Right ventricle myocardium inferior (tissue), 1 donor: ENCODE results near the gene CSNK1D. TPM values are rescaled to one million over a fixed set of nuclear protein-coding genes. Genes with fewer than 3 reads are reported as not detected.
A peak's percentile ranks its signal among the peaks of the same experiment; 100 is the strongest.

Experiments
- ATAC-seq: fragments of 200-7000 bp; cut with Tn5 transposase; one replicate; pipeline ENCODE4 v1.9.1; 2020; ENCODE audit warnings: mild to moderate bottlenecking, moderate library complexity
- DNase-seq: peaks from one replicate; pipeline ENCODE4 v3.0.0; 2021; ENCODE audit errors: missing footprints
- intact Hi-C: fragments of 100-400 bp; cut with DNase I; formaldehyde crosslinking; loops from one replicate; pipeline ENCODE4 v1.11.0; 2022
- total RNA-seq: library from RNA; stranded (reverse); fragmentation: NEBNext Ultra II Directional; extraction: Animal tissue kit (Norgen Biotek cat#: 25700); gene quantifications from one replicate; pipeline ENCODE4 v1.2.1, GENCODE V29; 2021
- donor health status: DM: no; HTN: yes; CAD: no; lungs with severe emphysema.

The CSNK1D gene
- total RNA-seq, 1 donor from 2014 or later: 62.6 TPM

DNA sequence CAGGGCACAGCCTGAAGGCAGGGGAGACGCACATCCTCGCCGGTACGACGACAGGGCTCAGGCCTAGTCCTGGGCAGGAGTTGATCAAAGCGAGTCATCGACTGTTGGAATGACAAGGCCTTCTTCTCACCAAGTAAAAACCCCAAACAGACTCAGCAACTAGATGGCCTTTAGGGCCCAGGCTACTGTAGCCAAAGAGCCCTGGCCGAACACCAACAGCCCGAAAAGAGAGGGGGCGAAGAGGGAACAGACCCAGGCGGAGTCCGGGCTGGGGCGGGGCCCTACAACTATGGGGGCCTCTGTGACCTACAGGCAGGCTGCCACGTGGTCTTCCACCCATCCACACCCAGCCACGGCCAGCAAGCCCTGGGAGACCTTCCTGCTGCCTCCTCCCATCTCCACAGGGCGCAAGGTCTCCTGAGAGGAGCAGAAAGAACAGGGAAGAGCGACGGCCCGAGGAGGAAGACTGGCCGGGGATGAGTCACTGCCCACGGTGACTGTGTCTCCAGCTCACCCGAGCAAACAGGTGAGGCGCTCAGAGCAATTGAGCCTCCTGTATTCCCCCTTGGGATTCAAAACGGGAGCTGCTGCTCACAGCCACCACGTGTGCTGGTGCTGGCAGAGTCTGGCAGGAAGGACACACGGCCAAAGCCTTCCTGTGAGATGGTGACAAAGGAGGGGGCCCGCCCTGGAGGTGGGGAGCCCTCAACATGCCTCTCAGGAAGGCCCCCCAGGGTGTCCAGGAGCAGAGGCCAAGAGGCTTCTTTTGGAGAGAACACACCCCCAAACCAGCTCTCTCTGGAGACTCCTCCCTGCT, 26.9 kb downstream of the CSNK1D start:
- intact Hi-C loops: no loop called here
- DNase-seq: peak; percentile 62
- ATAC-seq: peak; percentile 24

DNA sequence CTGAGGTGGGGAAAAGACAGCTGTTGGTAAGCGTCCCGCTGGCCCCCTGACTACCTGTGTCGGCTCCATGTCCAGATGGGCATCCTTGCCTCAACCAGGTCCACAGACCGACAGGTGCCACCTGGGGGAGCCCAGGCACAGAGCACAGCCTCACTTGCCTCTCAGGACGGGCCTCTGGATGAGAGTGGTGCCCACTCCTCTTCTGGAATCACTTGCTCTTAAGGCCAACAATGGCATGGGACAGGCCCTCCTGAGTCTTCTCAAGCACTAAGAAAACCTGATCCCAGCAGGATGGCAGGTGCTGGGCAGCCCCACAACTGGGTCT, 27.5 kb downstream of the CSNK1D start:
- ATAC-seq (no peak), DNase-seq (peak; percentile 57)
- intact Hi-C loops: no loop called here

DNA sequence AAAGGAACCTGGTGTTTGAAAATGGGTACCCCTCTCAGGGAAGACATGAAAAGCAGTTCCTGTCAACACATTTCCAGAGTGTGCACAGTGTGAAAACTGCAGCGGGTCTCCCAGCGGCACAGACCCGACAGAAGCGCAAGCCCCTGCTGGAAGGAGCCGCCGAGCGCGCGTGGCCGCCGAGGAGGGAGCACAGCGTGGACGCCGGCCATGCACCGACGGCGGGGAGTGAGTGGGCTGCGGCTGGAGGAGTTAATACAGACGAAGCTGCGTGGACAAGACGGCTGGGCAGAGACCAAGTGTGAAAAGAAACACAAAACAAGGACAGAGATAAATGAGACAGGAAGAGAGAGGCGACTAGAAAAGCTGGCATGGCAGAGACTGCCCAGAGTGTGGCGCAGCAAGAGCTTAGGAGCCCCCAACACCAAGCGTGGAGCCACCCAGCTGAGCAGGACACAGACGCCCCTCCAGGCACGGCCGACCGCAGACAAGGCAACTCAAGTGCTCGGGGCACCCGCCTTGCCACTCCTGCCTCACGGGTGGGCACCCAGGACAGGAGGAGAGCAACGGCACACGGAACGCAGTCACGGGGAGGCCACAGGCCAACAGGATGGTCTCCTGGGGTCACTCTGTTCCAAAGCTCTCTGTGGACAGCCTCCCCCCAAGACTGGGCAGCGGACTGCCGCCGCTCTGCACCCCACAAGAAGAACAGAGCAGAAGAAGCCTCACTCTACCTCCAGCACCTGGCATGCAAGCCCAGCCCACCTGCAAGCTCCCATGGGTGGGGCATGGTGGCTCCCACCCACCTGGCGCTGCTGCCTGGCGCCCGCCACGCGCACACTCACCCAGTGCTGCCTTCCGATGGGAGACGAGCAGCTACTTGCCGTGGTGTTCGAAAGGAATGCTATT, 28.1 kb downstream of the CSNK1D start:
- no peak for ATAC-seq
- DNase-seq: peak; percentile 62
- intact Hi-C loops: no loop called here

DNA sequence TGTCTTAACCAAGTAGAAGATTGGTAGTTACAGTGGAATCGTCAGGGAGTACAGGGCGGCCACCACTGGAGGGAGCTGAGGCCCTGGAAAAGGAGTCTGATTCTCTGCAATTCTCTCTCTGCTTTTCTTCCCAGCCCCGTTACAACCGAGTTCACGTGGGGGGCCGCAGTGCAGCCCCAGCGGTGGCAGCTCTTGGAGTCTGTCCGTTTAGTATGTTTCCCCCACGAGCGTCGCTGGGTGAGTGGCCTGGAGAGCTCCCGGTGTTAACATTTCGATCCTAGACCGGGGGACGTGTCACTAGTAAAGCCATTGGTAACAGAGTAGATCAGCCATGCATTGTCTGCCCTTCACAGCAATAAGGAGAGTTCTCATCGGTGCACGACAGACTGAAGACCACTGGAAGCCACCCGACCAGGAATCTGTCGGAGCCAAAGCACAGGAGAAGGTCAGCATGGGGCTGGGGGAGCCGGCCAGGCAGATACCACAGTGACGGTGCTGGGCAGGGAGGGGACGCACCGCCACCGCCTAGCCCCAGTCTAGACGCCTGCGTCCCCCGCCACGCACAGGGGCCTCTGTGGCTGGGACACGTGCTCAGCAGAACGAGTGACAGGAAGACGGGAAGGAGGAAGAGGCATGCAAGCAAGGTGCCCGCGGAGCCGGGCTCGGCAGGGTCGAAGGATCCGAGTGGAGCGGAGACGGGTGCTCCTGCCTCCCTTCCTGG, 28.9 kb downstream of the CSNK1D start:
- ATAC-seq: no peak
- intact Hi-C loops: no loop called here
- peak; percentile 66 for DNase-seq

DNA sequence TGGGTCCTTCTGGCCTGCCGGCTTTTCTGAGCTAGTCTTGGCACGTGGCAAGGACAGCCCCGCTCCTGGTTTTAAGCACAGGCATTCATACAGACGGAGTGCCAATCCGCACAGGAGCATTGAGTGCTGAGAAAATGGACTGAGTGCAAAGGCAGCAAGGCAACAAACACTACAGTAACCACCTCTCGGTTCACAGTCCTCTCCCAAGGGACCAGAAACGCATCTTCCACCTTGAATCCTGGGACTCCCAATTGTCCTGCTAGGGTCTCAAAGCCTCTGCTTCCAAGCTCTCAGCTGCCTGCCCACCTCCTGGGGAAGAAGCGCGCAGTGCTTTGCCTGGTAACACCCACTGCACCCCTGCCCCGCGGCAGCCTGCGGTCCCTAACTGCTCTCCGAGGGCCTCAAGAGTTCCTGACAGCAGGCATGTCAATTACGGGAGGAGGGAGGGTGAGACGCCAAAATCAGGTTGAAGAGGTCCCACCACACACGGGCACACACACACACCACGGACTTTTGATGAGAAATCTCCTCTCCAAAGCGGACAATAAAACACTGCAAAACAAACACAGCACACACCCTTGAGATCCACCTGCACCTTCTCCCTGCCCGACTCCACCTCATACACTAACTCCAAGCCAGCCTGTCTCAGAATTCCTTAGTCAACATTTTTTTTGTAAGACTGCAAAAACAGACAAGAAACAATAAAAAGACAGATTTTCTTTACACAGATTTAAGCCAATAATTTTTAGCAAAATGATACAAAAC, 29.7 kb downstream of the CSNK1D start:
- intact Hi-C loops: loop anchor here (2.0 kb wide), 1 partner anchor 49 kb away; no protein-coding TSS in a partner anchor
- ATAC-seq: no peak
- peak; percentile 56 for DNase-seq

DNA sequence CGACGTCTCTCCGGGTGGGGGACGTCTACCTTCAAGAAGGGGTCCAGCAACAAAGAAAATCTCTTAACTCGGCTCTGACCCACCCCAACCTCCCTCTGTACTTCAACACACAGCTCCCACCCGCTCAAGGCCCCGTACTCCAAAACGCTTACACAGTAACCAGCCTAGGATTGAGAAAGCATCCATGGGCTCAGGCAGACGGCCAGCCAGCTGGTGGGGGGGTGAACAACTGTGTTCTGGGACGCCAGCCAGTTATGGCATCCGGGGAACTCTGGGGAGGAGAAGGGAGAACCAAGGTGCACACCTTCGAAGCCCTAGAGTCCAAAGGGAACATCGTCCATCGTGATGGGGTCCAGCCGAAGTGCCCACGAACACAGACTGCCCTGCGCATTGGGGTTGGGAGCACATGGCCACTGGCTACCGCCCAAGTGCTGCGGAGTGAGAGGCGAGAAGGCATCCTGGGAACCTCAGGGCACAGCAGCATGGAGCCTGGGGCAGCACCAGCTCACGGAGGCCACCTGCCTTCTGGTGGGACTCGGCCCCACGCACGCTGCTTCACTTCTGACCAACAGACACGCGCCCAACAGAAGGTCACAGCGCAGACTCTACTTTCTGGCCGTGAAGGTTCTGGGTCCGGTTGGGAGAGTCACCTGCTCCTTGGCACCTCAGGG, 30.4 kb downstream of the CSNK1D start:
- intact Hi-C loops: loop anchor here (2.0 kb wide), 1 partner anchor 50 kb away; no protein-coding TSS in a partner anchor
- DNase-seq (peak; percentile 85), ATAC-seq (peak; percentile 44)

DNA sequence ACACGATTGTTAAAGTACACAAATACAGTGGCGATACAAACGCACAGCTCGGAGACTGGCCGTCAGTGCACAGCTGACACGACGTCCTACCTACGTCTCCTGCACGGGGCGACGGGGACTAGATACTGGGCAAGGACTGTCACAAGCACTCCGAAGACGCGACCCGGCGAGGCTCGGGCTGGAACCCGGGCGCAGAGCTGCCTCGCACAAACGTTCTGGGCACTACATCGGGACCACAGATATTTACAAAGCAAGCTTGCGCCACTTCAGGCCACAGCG, 30.9 kb downstream of the CSNK1D start:
- no peak for ATAC-seq
- peak; percentile 43 for DNase-seq
- intact Hi-C loops: loop anchor here (2.0 kb wide), 1 partner anchor 50 kb away; no protein-coding TSS in a partner anchor

DNA sequence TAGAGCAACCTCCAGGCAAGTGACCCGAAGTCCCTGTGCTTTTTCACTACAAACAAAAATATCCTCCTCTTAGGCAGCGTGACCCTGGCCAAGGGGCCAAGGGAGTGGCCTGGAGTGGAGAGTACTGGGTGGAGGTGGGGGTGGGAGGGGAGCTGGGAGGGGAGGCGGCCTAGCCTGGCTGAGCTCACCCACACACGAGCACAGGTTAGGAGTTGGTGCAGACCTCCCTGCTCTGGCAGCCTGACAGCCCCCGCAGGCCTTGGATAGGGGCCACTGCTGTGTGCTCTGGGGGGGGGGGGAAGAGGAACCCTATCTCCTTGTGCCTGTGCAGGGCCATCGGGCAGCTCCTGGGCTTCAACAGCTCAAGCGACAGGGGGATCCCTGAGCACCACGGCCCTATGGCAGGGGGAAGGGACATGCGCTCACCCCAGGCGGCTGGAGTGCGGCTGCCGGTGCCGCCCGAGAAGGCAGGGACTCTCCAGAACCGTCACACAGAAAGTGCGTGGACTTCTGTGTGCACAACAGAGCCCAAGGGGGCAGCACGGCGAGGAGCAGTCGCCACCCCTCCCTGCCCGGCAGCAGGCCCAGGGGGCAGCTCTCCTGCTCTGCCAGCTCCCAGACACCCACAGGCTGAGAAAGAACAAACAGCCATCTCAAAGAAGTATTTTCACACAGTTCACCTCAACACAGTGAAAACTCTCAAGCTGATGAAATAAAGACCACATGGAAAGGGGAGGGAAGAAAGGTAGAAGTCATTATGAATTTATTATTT, 31.4 kb downstream of the CSNK1D start:
- intact Hi-C loops: loop anchor here (2.0 kb wide), 1 partner anchor 51 kb away; no protein-coding TSS in a partner anchor

DNA sequence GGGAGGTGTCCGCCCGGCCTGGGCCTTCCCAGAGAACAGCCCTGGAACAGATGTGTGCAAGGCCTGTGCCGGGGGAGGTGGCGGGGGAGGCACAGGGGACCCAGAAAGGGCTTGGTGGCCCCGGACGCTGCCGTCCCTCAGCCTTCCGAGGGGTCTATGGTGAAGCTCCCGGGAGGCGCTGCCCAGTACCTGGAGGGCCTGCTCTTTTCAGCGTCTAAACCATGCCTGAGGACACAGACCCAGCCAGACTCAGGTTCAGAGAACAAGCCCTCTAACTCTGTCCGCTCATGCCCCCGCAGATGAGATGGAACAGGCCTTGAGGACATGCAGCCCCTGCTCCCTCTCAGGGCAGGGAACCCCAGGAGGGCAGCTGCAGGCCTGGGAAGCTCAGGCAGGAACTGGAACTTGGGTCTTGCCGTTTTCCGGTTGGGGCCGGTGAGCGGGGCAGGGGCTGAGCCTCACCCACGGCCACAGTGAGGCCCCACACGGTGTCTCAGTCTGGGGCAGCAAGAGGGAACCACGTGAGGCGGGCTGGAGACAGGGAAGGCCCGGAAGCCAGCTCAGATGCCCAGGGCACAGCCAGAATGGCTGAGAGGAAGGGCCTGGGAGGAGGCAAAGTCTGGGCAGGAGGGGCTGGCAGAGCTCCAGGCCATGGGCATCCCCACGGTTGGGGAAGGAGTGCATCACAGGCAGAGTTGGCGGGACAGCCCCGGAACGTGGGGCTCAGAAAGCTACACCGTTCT, 32.1 kb downstream of the CSNK1D start:
- intact Hi-C loops: no loop called here
- ATAC-seq (peak; percentile 40), DNase-seq (peak; percentile 92)

More for the DNA sequence above, 31.4 kb downstream of the CSNK1D start:
- peak; percentile 74 for DNase-seq
- peak; percentile 42 for ATAC-seq

DNA sequence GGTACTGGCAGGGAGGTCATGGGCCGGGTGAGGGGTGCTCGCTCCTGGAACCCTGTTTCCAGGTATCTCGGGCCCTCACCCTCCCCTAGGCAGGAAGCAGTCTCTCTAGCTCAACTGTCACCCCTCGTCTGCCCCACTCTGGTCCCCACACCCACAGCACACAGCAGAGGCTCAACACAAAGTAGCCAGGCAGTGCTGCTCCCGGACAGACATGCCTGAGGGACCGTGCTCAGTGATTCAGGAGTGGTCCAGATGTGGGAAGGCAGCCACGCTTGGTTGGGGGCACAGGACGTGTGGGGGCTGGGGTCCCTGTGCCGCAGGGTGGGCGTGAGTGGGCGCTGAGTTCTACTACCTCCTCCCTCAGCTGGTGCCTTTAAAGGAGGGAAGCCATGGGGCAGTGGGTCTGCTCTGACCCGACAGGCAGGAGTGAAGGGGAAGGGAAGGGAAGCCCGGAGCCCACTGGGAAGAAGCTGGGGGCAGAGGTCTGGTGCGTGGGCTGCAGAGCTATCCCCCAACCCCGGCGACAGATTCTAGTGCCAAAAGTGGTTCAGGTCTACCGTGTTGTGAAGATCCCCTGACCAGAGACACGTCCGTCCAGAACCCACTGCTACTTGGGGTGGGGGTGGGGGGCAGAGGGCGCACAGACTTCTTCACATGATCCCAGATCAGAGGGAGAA, 32.9 kb downstream of the CSNK1D start:
- DNase-seq: peak; percentile 59
- intact Hi-C loops: no loop called here
- ATAC-seq: no peak

DNA sequence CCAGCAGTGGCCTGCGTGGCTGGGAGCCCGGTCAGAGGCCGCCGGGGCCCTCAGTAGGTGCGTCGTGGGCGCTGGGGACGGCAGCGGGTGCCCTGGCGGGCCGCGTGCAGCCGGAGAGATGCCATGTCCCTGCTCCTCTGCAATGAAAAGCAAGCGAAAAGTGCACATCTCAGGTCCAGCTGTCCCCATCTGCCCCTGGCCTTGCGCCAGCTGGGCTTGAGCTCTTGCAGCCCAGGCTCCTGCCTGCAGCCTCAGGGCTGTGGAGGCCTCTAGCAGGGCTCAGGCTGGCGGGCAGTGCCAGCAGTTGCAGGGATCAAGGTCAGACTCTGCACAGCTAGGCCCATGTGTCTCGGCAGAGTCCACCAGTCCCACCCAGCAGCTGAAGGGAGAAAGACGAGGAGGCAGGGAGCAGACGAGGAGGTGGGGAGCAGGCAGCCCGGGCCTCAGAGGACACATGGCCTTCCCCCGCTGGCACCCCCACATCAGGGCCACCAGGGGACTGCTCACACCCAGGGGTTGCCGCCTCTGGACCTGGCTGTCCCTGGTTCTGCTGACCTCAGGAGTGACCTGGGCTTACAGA, 33.5 kb downstream of the CSNK1D start:
- ATAC-seq (no peak), DNase-seq (peak; percentile 66)
- intact Hi-C loops: no loop called here

DNA sequence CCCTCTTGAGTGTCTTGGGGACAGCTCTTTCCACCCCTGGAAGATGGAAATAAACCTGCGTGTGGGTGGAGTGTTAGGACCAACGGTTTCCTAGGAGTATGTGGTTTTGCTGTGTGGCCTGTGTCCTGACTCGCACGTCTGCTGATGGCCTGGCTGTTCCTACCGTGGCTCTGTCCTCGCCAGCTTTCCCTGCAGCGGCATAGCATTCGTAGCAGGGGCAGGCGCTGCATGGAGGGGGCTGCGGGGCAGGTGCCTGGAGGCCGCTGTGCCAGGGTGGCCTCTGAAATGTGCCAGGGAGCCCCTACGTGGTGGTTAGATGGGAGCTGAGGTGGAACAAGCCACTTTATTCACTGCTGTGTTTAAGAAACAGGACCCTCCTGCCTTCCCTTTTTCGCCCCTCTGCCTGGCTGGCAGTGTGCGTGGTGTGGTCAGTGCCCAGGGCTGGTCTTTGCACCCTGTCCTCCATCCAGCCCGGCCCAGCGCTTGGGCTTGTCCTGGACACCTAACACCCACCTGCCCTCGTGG, 34.0 kb downstream of the CSNK1D start:
- ATAC-seq (no peak), DNase-seq (peak; percentile 69)
- intact Hi-C loops: no loop called here

DNA sequence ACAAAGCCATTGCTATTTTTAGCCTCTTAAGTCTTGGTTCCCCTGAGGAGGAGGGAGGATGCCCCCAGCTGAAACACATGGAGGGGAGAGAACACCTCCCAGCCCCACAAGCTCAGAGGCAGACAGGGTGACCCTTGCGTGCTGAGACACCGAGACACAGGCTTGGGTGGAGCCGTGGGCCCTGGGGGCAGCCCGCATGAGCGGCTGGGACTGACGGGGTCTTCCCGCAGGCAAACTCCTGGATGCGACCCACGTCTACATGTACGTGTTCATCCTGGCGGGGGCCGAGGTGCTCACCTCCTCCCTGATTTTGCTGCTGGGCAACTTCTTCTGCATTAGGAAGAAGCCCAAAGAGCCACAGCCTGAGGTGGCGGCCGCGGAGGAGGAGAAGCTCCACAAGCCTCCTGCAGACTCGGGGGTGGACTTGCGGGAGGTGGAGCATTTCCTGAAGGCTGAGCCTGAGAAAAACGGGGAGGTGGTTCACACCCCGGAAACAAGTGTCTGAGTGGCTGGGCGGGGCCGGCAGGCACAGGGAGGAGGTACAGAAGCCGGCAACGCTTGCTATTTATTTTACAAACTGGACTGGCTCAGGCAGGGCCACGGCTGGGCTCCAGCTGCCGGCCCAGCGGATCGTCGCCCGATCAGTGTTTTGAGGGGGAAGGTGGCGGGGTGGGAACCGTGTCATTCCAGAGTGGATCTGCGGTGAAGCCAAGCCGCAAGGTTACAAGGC, 34.9 kb downstream of the CSNK1D start:
- DNase-seq: peak; percentile 89
- intact Hi-C loops: no loop called here
- peak; percentile 32 for ATAC-seq

DNA sequence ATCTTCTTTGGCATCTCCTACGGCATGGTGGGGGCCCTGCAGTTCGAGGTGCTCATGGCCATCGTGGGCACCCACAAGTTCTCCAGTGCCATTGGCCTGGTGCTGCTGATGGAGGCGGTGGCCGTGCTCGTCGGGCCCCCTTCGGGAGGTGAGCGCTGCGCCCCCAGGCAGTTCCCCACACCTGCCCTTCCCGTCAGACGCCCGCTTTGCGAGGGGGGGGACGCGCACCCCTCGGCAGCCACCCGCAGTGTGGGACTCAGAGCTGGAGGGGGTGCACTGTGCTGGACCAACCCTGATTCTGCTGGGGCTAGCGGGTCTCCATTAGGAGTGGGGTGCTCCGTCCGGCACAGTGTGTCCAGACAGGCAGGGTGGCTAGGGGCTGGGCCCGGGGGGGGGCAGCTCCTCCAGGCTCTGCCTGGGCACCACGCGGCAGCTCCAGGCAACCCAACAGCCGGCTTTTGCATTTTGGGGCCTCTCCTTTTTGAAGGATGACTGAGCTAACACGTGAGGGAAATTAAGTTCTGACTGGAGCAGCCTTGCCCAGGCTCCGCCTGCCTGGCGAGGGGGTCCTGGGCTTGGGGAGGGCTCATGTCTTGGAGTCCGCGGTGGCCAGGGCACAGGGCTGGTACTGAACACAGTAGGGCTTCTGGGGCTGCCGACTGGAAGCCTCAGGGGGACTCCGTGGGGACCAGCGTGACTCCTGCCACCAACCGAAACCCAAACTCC, 35.6 kb downstream of the CSNK1D start:
- intact Hi-C loops: loop anchor here (2.0 kb wide), 1 partner anchor 83 kb away; no protein-coding TSS in a partner anchor
- ATAC-seq (no peak), DNase-seq (peak; percentile 61)
